HepG2 (cell line): ENCODE data around the gene SYT13.

Experiments
- BRCA1 ChIP-seq: sonication (generic); formaldehyde crosslinking; IDR thresholded peaks from 2 replicates; pipeline ENCODE4 v1.4.0; 2020; ENCODE audit warnings: missing genetic modification reagents
- CREM ChIP-seq, 2 experiments: sonication (generic) in 1 of 2; formaldehyde crosslinking in 1 of 2; IDR thresholded peaks; 2 replicates each; pipeline versions ENCODE4 v1.4.0 to v1.6.1; 2016 to 2020; ENCODE audit warnings: antibody characterized with exemption in 1 of 2, mild to moderate bottlenecking in 1 of 2, missing genetic modification reagents in 1 of 2
- HIVEP1 ChIP-seq: sonication (generic); formaldehyde crosslinking; IDR thresholded peaks from 2 replicates; pipeline ENCODE4 v1.4.0; 2020; ENCODE audit warnings: mild to moderate bottlenecking, missing genetic modification reagents
- ZNF10 ChIP-seq: sonication (generic); formaldehyde crosslinking; IDR thresholded peaks from 2 replicates; pipeline ENCODE4 v1.4.0; 2020; ENCODE audit warnings: mild to moderate bottlenecking, low read depth, missing genetic modification reagents, borderline replicate concordance
- TF ChIP-seq, protein P1 (sequence below): sonication (generic); formaldehyde crosslinking; IDR thresholded peaks from 2 replicates; pipeline ENCODE4 v1.8.1; 2023; ENCODE audit warnings: missing genetic modification reagents, inconsistent platforms, borderline replicate concordance
- TF ChIP-seq, protein P2 (sequence below): sonication (generic); formaldehyde crosslinking; IDR thresholded peaks from 2 replicates; pipeline ENCODE4 v1.5.0; 2020; ENCODE audit warnings: missing genetic modification reagents, mild to moderate bottlenecking, borderline replicate concordance
- TF ChIP-seq, protein P3 (sequence below): sonication (generic); formaldehyde crosslinking; IDR thresholded peaks from 2 replicates; pipeline ENCODE4 v1.5.1; 2020; ENCODE audit warnings: mild to moderate bottlenecking, missing genetic modification reagents, borderline replicate concordance
- TF ChIP-seq, protein P4 (sequence below): IDR thresholded peaks from 2 replicates; pipeline ENCODE4 v1.6.1; 2016; ENCODE audit warnings: low read depth, missing genetic modification reagents, missing compliant biosample characterization
- TF ChIP-seq, protein P5 (sequence below), 2 experiments: sonication (generic) in 1 of 2; formaldehyde crosslinking in 1 of 2; IDR thresholded peaks; 2 replicates each; pipeline versions ENCODE4 v1.4.0 to v1.6.1; 2018 to 2020; ENCODE audit warnings: missing genetic modification reagents in 2 of 2, borderline replicate concordance in 1 of 2, low read depth in 1 of 2, mild to moderate bottlenecking in 1 of 2, missing biosample characterization in 1 of 2

- TF ChIP-seq, protein P1, sequence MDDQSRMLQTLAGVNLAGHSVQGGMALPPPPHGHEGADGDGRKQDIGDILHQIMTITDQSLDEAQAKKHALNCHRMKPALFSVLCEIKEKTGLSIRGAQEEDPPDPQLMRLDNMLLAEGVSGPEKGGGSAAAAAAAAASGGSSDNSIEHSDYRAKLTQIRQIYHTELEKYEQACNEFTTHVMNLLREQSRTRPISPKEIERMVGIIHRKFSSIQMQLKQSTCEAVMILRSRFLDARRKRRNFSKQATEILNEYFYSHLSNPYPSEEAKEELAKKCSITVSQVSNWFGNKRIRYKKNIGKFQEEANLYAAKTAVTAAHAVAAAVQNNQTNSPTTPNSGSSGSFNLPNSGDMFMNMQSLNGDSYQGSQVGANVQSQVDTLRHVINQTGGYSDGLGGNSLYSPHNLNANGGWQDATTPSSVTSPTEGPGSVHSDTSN (CRISPR knock-in tag), result no peak
- TF ChIP-seq, protein P2, sequence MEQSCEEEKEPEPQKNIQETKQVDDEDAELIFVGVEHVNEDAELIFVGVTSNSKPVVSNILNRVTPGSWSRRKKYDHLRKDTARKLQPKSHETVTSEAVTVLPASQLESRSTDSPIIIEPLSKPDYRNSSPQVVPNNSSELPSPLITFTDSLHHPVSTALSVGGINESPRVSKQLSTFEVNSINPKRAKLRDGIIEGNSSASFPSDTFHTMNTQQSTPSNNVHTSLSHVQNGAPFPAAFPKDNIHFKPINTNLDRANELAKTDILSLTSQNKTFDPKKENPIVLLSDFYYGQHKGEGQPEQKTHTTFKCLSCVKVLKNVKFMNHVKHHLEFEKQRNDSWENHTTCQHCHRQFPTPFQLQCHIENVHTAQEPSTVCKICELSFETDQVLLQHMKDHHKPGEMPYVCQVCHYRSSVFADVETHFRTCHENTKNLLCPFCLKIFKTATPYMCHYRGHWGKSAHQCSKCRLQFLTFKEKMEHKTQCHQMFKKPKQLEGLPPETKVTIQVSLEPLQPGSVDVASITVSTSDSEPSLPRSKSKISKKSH, result no peak
- no peak for TF ChIP-seq HIVEP1 (CRISPR knock-in tag)
- TF ChIP-seq, protein P3, sequence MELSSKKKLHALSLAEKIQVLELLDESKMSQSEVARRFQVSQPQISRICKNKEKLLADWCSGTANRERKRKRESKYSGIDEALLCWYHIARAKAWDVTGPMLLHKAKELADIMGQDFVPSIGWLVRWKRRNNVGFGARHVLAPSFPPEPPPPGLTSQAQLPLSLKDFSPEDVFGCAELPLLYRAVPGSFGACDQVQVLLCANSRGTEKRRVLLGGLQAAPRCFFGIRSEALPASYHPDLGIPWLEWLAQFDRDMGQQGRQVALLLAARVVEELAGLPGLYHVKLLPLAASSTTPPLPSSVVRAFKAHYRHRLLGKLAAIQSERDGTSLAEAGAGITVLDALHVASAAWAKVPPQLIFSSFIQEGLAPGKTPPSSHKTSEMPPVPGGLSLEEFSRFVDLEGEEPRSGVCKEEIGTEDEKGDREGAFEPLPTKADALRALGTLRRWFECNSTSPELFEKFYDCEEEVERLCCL (CRISPR knock-in tag), result no peak
- no peak for TF ChIP-seq ZNF10 (CRISPR knock-in tag)
- TF ChIP-seq, protein P4, sequence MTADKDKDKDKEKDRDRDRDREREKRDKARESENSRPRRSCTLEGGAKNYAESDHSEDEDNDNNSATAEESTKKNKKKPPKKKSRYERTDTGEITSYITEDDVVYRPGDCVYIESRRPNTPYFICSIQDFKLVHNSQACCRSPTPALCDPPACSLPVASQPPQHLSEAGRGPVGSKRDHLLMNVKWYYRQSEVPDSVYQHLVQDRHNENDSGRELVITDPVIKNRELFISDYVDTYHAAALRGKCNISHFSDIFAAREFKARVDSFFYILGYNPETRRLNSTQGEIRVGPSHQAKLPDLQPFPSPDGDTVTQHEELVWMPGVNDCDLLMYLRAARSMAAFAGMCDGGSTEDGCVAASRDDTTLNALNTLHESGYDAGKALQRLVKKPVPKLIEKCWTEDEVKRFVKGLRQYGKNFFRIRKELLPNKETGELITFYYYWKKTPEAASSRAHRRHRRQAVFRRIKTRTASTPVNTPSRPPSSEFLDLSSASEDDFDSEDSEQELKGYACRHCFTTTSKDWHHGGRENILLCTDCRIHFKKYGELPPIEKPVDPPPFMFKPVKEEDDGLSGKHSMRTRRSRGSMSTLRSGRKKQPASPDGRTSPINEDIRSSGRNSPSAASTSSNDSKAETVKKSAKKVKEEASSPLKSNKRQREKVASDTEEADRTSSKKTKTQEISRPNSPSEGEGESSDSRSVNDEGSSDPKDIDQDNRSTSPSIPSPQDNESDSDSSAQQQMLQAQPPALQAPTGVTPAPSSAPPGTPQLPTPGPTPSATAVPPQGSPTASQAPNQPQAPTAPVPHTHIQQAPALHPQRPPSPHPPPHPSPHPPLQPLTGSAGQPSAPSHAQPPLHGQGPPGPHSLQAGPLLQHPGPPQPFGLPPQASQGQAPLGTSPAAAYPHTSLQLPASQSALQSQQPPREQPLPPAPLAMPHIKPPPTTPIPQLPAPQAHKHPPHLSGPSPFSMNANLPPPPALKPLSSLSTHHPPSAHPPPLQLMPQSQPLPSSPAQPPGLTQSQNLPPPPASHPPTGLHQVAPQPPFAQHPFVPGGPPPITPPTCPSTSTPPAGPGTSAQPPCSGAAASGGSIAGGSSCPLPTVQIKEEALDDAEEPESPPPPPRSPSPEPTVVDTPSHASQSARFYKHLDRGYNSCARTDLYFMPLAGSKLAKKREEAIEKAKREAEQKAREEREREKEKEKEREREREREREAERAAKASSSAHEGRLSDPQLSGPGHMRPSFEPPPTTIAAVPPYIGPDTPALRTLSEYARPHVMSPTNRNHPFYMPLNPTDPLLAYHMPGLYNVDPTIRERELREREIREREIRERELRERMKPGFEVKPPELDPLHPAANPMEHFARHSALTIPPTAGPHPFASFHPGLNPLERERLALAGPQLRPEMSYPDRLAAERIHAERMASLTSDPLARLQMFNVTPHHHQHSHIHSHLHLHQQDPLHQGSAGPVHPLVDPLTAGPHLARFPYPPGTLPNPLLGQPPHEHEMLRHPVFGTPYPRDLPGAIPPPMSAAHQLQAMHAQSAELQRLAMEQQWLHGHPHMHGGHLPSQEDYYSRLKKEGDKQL (CRISPR knock-in tag), result no peak
- TF ChIP-seq, protein P5, sequence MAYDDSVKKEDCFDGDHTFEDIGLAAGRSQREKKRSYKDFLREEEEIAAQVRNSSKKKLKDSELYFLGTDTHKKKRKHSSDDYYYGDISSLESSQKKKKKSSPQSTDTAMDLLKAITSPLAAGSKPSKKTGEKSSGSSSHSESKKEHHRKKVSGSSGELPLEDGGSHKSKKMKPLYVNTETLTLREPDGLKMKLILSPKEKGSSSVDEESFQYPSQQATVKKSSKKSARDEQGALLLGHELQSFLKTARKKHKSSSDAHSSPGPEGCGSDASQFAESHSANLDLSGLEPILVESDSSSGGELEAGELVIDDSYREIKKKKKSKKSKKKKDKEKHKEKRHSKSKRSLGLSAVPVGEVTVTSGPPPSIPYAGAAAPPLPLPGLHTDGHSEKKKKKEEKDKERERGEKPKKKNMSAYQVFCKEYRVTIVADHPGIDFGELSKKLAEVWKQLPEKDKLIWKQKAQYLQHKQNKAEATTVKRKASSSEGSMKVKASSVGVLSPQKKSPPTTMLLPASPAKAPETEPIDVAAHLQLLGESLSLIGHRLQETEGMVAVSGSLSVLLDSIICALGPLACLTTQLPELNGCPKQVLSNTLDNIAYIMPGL (CRISPR knock-in tag; IDR thresholded peaks at IDR 0.05; ENCODE audit: borderline replicate concordance in 1 of 2, low read depth in 1 of 2), result no peak
- TF ChIP-seq CREM (IDR thresholded peaks at IDR 0.05), result no peak
- no peak for TF ChIP-seq CREM (CRISPR knock-in tag; IDR thresholded peaks at IDR 0.05)
- no peak for TF ChIP-seq BRCA1 (CRISPR knock-in tag)
These were observed 6.5 kb downstream of the SYT13 start for GRCh38 chr11:45279645-45280044.
